ENCODE measurements around the gene LARGE2. TPM values are rescaled to one million over a fixed set of nuclear protein-coding genes. Genes with fewer than 3 reads are reported as not detected.

The LARGE2 gene
- total RNA-seq, 4 donors from 2014 or later: 27.2 to 47.4 (median 33.1) TPM

DNA sequence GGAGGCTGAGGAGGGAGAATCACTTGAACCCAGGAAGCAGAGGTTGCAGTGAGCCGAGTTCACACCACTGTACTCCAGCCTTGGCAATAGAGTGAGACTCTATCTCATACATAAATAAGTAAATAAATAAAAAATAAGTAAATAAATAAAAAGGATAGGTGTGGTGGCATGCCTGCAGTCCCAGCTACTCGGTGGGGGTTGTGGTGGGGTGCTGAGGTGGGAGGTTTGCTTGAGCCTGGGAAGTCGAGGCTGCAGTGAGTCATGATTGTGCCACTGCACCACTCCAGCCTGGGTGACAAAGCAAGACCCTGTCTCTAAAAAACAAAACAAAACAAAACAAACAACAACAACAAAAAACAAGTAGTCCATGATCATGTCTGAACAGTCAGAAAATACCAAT lies 3.1 kb downstream of the LARGE2 start:
- no peak overlapping the region for H3K27ac ChIP-seq
- no peaks in the 10 kb centered on the region for H3K9me3 ChIP-seq
- TF ChIP-seq CTCF (IDR thresholded peaks at IDR 0.05): no peak
- no peak for TF ChIP-seq POLR2AphosphoS5 (IDR thresholded peaks at IDR 0.05)
- no peak for TF ChIP-seq EP300 (IDR thresholded peaks at IDR 0.05)
- no peak for TF ChIP-seq POLR2A (IDR thresholded peaks at IDR 0.05)
- no peak for DNase-seq (ENCODE audit: low spot score in 2 of 2)
- H3K36me3 ChIP-seq: no peaks in the 10 kb centered on the region
- H3K4me3 ChIP-seq: no peak overlapping the region
- WGBS: 73% methylated on average over 3 of the region's 3 CpGs
- H3K4me1 ChIP-seq: peaks cover 60% of the 10 kb centered on the region
- H3K27me3 ChIP-seq: peaks cover 15% of the 10 kb centered on the region

DNA sequence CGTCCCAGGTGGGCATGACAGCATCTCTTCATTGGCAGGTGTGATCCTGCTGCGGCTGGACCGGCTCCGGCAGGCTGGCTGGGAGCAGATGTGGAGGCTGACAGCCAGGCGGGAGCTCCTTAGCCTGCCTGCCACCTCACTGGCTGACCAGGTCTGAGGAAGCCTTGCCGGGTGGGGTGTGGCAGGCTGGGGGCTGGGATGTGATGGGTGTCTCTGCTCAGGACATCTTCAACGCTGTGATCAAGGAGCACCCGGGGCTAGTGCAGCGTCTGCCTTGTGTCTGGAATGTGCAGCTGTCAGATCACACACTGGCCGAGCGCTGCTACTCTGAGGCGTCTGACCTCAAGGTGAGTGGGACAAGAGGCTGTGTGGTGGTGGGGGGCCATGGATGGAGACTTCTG lies 3.5 kb downstream of the LARGE2 start:
- H3K36me3 ChIP-seq: no peaks in the 10 kb centered on the region
- peaks cover 15% of the 10 kb centered on the region for H3K27me3 ChIP-seq
- peak in 1 of 2 donors; percentile 57 for DNase-seq (ENCODE audit: low spot score in 2 of 2)
- TF ChIP-seq POLR2A (IDR thresholded peaks at IDR 0.05): no peak
- TF ChIP-seq CTCF (IDR thresholded peaks at IDR 0.05): no peak
- TF ChIP-seq EP300 (IDR thresholded peaks at IDR 0.05): no peak
- TF ChIP-seq POLR2AphosphoS5 (IDR thresholded peaks at IDR 0.05): no peak
- H3K4me1 ChIP-seq: peaks cover 64% of the 10 kb centered on the region
- no peak overlapping the region for H3K27ac ChIP-seq
- WGBS: 50% methylated on average over 7 of the region's 12 CpGs
- no peaks in the 10 kb centered on the region for H3K9me3 ChIP-seq
- H3K4me3 ChIP-seq: no peak overlapping the region

DNA sequence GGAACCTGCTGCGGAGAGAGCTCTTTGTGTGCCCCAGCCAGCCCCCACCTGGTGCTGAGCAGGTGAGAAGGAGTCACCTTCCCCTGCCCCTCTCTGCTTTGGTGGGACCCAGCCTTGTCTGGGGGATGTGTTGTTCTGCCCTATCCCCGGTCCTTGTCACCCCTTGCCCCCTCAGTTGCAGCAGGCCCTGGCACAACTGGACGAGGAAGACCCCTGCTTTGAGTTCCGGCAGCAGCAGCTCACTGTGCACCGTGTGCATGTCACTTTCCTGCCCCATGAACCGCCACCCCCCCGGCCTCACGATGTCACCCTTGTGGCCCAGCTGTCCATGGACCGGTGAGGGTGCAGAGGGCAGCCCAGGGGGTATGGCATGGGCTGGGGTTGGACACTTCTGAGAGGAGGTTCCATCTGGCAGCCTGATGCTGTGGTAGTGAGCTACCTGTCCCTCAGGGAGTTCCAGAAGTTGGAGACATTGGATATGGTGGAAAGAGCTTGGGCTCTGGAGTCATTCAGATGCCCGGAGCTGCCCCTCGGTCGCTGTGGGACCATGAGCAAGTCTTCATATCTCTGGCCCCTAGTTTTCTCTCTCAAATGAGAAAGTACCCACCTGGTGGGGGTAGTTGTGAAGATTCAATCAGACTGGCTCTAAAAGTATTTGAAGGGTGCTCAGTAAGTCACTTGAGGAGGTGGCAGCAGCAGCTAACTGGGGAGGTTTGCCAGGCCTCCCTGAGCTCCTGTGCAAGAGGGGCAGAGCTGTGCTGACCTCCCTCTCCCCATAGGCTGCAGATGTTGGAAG lies 4.3 kb downstream of the LARGE2 start:
- DNase-seq (ENCODE audit: low spot score in 2 of 2): peak in 1 of 2 donors; percentile 59
- TF ChIP-seq EP300 (IDR thresholded peaks at IDR 0.05): no peak
- no peak for TF ChIP-seq POLR2A (IDR thresholded peaks at IDR 0.05)
- TF ChIP-seq POLR2AphosphoS5 (IDR thresholded peaks at IDR 0.05): no peak
- no peak for TF ChIP-seq CTCF (IDR thresholded peaks at IDR 0.05)
- Histone ChIP-seq H3K36me3 (no peaks in the 10 kb centered on the region), H3K27me3 (peaks cover 15% of the 10 kb centered on the region), H3K4me3 (no peak overlapping the region), H3K27ac (no peak overlapping the region), H3K4me1 (peaks cover 66% of the 10 kb centered on the region), H3K9me3 (no peaks in the 10 kb centered on the region)
- WGBS: 76% methylated on average over 9 of the region's 12 CpGs

- Histone ChIP-seq H3K9me3 (no peaks in the 10 kb centered on the region), H3K4me1 (peaks cover 66% of the 10 kb centered on the region), H3K4me3 (no peak overlapping the region), H3K27ac (no peak overlapping the region), H3K27me3 (peaks cover 10% of the 10 kb centered on the region), H3K36me3 (no peaks in the 10 kb centered on the region)
- peak in 1 of 2 donors; percentile 55 for DNase-seq (ENCODE audit: low spot score in 2 of 2)
- WGBS: 77% methylated on average over 6 of the region's 15 CpGs
- no peak for TF ChIP-seq POLR2A (IDR thresholded peaks at IDR 0.05)
- no peak for TF ChIP-seq POLR2AphosphoS5 (IDR thresholded peaks at IDR 0.05)
- TF ChIP-seq EP300 (IDR thresholded peaks at IDR 0.05): no peak
- no peak for TF ChIP-seq CTCF (IDR thresholded peaks at IDR 0.05)
Measured at GRCh38 chr11:45927332-45927683, 4.9 kb downstream of the LARGE2 start.

- H3K27me3 ChIP-seq: peaks cover 5% of the 10 kb centered on the region
- H3K4me3 ChIP-seq: no peak overlapping the region
- peak in 1 of 2 donors; percentile 56 for DNase-seq (ENCODE audit: low spot score in 2 of 2)
- H3K4me1 ChIP-seq: peaks cover 66% of the 10 kb centered on the region
- WGBS: 84% methylated on average over 23 of the region's 27 CpGs
- TF ChIP-seq EP300 (IDR thresholded peaks at IDR 0.05): no peak
- no peak for TF ChIP-seq POLR2A (IDR thresholded peaks at IDR 0.05)
- no peak for TF ChIP-seq POLR2AphosphoS5 (IDR thresholded peaks at IDR 0.05)
- TF ChIP-seq CTCF (IDR thresholded peaks at IDR 0.05): no peak
- no peaks in the 10 kb centered on the region for H3K9me3 ChIP-seq
- H3K36me3 ChIP-seq: no peaks in the 10 kb centered on the region
- H3K27ac ChIP-seq: no peak overlapping the region
Measured at GRCh38 chr11:45927684-45928413, 5.4 kb downstream of the LARGE2 start.

Measured in suprapubic skin (tissue), 4 donors.